ENCODE results near the gene TMEM209.

TMEM209 gene

DNA sequence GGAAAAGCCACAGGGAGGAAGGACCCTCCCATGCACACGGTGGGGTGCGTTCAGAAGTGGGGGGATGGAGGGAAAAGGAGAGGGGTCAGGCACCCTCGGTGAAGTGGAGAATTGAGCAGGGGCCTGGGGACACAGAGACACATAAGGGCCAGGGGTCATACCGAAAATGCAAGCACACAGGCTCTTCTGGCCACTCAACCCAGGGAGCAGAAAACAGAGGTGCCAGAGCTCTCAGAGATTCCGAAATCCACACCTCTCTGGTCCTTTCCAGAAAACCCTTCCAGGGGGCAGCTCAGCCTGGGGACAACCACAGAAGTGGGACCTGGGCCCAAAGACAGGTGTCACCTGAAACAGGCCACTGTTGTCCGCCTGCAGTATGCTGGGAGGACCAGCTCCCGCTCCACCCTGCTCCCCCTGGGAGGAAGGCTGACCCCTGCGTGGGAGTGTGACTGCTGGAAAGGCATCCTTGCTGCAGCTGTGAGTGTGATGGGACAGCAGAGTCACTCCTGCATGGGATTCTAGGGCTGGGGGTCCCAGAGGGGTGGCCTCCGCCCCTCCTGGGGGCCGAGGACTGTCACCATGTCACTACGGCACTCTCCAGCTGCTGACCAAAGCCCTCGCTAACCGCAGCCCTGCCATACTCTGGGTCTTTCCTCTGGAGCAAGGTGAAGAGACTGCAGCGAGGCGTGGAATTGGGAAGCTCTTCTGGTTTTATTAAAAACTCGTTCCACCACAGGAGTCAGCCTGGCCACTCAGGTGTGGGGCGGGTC is 63.1 kb downstream of the TMEM209 start:
- no peak for TF ChIP-seq CTCF (IDR thresholded peaks at IDR 0.05; ENCODE audit: control insufficient read depth, extremely low read depth, insufficient read depth)
- DNase-seq (ENCODE audit: low read depth): no peak
- H3K4me3 ChIP-seq (ENCODE audit: low read depth, low read length): no peak overlapping the region

- no peak for TF ChIP-seq CTCF (IDR thresholded peaks at IDR 0.05; ENCODE audit: control insufficient read depth, extremely low read depth, insufficient read depth)
- DNase-seq (ENCODE audit: low read depth): no peak
- no peak overlapping the region for H3K4me3 ChIP-seq (ENCODE audit: low read depth, low read length)
Measured at GRCh38 chr7:130141161-130141883, 63.9 kb downstream of the TMEM209 start.

- DNase-seq (ENCODE audit: low read depth): no peak
- no peak overlapping the region for H3K4me3 ChIP-seq (ENCODE audit: low read depth, low read length)
- no peak for TF ChIP-seq CTCF (IDR thresholded peaks at IDR 0.05; ENCODE audit: control insufficient read depth, extremely low read depth, insufficient read depth)
Measured at GRCh38 chr7:130140551-130141160, 64.5 kb downstream of the TMEM209 start.

DNA sequence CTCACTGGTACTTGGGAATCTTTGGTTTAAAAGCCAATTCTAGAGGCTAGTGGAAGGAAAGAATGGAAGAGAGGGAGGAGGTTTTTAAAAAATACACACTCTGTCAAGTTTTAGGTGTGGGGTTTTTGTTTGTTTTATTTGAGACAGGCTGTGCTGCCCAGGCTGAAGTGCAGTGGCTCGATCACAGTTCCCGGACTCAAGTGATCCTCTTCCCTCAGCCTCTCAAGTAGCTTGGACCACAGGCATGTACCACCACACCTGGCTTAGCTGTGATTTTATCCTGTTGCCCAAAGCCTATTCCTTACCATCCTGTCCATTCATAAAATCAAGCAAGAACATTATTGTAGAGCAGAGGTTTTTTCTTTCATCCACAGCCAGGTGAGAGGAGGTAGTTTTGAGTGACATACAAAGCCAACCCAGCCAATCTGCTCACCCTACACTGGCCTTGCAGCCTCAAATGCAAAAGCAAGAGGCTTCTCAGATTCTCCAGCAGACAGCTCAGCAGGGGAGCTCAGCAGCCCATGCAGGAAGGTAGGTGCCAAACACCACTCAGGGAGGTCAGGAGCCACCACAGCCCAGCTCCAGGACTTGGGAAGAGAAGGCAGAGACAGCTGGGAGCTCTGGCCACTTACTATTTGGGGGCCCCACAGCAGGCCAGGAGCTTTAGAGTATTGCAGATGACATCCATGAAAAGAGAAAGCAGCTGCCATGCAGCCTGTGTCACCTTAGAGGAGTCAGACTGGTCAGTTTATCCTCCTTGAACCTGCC is 65.8 kb downstream of the TMEM209 start:
- H3K4me3 ChIP-seq (ENCODE audit: low read depth, low read length): no peak overlapping the region
- no peak for TF ChIP-seq CTCF (IDR thresholded peaks at IDR 0.05; ENCODE audit: control insufficient read depth, extremely low read depth, insufficient read depth)
- no peak for DNase-seq (ENCODE audit: low read depth)

DNA sequence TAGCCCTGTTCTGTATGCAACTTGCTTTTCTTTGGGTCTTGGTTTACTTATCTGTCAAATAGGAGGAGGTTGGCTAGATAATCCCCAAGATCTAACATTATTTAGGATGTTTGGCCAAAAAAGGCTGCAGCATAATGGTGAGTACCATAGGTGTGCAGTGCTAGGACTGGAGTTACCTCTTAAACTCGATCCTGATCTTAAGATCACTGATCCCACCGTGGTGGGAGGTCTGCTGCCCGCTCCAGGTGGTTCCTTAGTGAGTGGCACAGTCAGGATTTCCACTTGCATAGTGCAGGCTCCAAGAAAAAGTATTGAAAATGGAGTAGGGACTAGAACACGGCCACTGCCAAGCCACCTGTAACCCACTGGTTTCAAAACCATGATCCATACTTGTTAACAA is 68.0 kb downstream of the TMEM209 start:
- no peak for TF ChIP-seq CTCF (IDR thresholded peaks at IDR 0.05; ENCODE audit: control insufficient read depth, extremely low read depth, insufficient read depth)
- H3K4me3 ChIP-seq (ENCODE audit: low read depth, low read length): no peak overlapping the region
- no peak for DNase-seq (ENCODE audit: low read depth)

DNA sequence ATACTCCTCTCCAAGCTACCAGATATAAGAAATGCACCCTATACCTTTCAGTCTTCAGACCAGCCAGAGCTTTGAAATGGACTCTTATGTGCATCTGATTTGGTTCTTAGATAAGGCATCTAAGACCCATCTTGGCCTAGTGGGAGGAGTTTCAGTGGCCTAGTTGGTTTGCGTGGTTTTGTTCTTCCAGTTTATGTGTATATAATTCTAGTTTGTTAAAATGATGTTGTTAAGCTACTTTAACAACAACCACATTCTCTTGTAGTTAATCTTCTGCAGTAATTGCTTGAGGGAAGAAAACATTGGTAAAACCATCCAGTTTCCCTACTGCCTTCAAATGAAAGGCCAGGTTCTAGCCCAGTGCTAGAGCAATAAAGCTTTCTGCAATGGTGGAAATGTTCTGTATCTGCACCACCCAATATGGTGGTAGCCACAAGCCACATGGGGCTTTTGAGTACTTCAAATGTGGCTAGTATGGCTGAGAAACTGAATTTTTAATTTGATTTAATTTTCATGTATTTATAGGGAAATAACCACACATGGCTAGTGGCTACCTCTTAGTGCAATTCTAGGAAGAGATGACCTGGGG is 68.5 kb downstream of the TMEM209 start:
- DNase-seq (ENCODE audit: low read depth): no peak

More for the DNA sequence above, 68.5 kb downstream of the TMEM209 start:
- TF ChIP-seq CTCF (IDR thresholded peaks at IDR 0.05; ENCODE audit: control insufficient read depth, extremely low read depth, insufficient read depth): no peak
- no peak overlapping the region for H3K4me3 ChIP-seq (ENCODE audit: low read depth, low read length)

Measured in LNCaP clone FGC (cell line).